Right lobe of liver (tissue), 6 donors: ENCODE data around the gene IKBIP. TPM values are rescaled to one million over a fixed set of nuclear protein-coding genes. Genes with fewer than 3 reads are reported as not detected.
A peak's percentile ranks its signal among the peaks of the same experiment; 100 is the strongest.

Source experiments
- ATAC-seq, 4 donors: fragments of 200-7000 bp; cut with Tn5 transposase; one replicate each; pipeline ENCODE4 v1.9.1; 2020; ENCODE audit warnings: mild to moderate bottlenecking in 4 of 4, moderate library complexity in 4 of 4
- DNase-seq, 3 donors: peaks; one replicate each; pipeline ENCODE4 v3.0.0-alpha.2; 2020
- H3K27ac ChIP-seq, 3 donors: fragments of 200-600 bp; one replicate each; pipeline ENCODE4 v1.8.0; 2022
- H3K27me3 ChIP-seq, 2 donors: fragments of 200-600 bp; one replicate each; pipeline ENCODE4 v1.8.0; 2022
- H3K36me3 ChIP-seq, 4 donors: fragments of 200-600 bp; sonication (generic) in 1 of 4; one replicate each; pipeline versions ENCODE4 v1.5.1 to v1.8.0; 2017 to 2022; ENCODE audit warnings: control low read depth in 1 of 4
- H3K4me1 ChIP-seq, 4 donors: fragments of 200-600 bp; sonication (generic) in 1 of 4; one replicate each; pipeline versions ENCODE4 v1.5.1 to v1.8.0; 2017 to 2022; ENCODE audit warnings: control low read depth in 1 of 4
- H3K4me3 ChIP-seq, 3 donors: fragments of 200-600 bp; one replicate each; pipeline ENCODE4 v1.8.0; 2022
- H3K9me3 ChIP-seq, 4 donors: fragments of 200-600 bp; sonication (generic) in 1 of 4; one replicate each; pipeline versions ENCODE4 v1.5.1 to v1.8.0; 2017 to 2022; ENCODE audit warnings: control low read depth in 1 of 4
- CTCF ChIP-seq, 4 donors: fragments of 200-600 bp in 3 of 4; fragments of 450-650 bp in 1 of 4; IDR thresholded peaks; one replicate each; pipeline versions ENCODE4 v1.5.1 to v1.8.0; 2016 to 2022; ENCODE audit warnings: antibody characterized with exemption in 4 of 4, mild to moderate bottlenecking in 2 of 4
- POLR2A ChIP-seq: fragments of 450-650 bp; IDR thresholded peaks from one replicate; pipeline ENCODE4 v1.6.1; 2017; ENCODE audit warnings: antibody characterized with exemption, mild to moderate bottlenecking
- WGBS: methylation state at CpG from one replicate; pipeline ENCODE4 v1.1.6; 2018; ENCODE audit warnings: low coverage, low lambda C conversion rate; ENCODE audit not compliant: insufficient coverage; ENCODE audit errors: missing lambda C conversion rate; 5-methylcytosine and 5-hydroxymethylcytosine counted together
- intact Hi-C, 2 donors: fragments of 100-400 bp; cut with DNase I; formaldehyde crosslinking; loops; one replicate each; pipeline versions ENCODE4 v1.11.2 to v1.14.1; 2022
- total RNA-seq, 6 experiments: library from RNA; depleted of rRNA in 2 of 6; stranded (reverse); fragments of >200 nt in 2 of 6; fragmentation: NEBNext Ultra II Directional in 3 of 6; extraction: Animal tissue kit (Norgen Biotek cat#: 25700) in 3 of 6; gene quantifications; one replicate each; pipeline versions ENCODE4 v1.1.0 to v1.2.4, GENCODE V29; 2016 to 2023
- donor health status: DM: no; HTN: yes; CAD: no.
- donor health status: DM: no; HTN: no; CAD: no.
- donor health status: DM: no; HTN: no; CAD: no.
- donor health status: DM: no; HTN: yes; CAD: no.
- donor health status: DM: no; HTN: yes; CAD: no.

Gene IKBIP
- total RNA-seq, 6 experiments from 2014 or later = 2.8 to 12.6 (median 6.6) TPM

- H3K27ac ChIP-seq = no peak overlapping the region
- peaks cover 0 to 20% (median 2%) of the 10 kb centered on the region in 4 donors for H3K36me3 ChIP-seq
- no peaks in the 10 kb centered on the region for H3K27me3 ChIP-seq
- no peak overlapping the region for H3K4me3 ChIP-seq
- intact Hi-C loops = no loop called here
- H3K4me1 ChIP-seq = peaks cover 0 to 10% (median 3%) of the 10 kb centered on the region in 4 donors
- DNase-seq = no peak
- 87% methylated on average over 3 of the region's 3 CpGs for WGBS
- TF ChIP-seq CTCF (IDR thresholded peaks at IDR 0.05) = no peak
- no peak for TF ChIP-seq POLR2A
- no peak for ATAC-seq
- H3K9me3 ChIP-seq = no peaks in the 10 kb centered on the region
These were observed 25.2 kb upstream of the IKBIP start for GRCh38 chr12:98669751-98670150.

GRCh38 chr12:98660521-98660920 lies 15.9 kb upstream of the IKBIP start:
- intact Hi-C loops = no loop called here
- Histone ChIP-seq H3K9me3 (no peaks in the 10 kb centered on the region), H3K4me3 (no peak overlapping the region), H3K27ac (no peak overlapping the region), H3K27me3 (no peaks in the 10 kb centered on the region), H3K36me3 (peaks cover 0 to 38% (median 1%) of the 10 kb centered on the region in 4 donors), H3K4me1 (no peaks in the 10 kb centered on the region)
- TF ChIP-seq CTCF (IDR thresholded peaks at IDR 0.05) (no peak), POLR2A (no peak)
- ATAC-seq = no peak
- DNase-seq = no peak

- intact Hi-C loops = no loop called here
- Histone ChIP-seq H3K9me3 (no peaks in the 10 kb centered on the region), H3K27me3 (no peaks in the 10 kb centered on the region), H3K4me3 (no peak overlapping the region), H3K27ac (no peak overlapping the region), H3K36me3 (peaks cover 0 to 22% (median 1%) of the 10 kb centered on the region in 4 donors), H3K4me1 (no peaks in the 10 kb centered on the region)
- TF ChIP-seq POLR2A = no peak
- no peak for TF ChIP-seq CTCF (IDR thresholded peaks at IDR 0.05)
- WGBS = 75% methylated on average over 6 of the region's 6 CpGs
- DNase-seq (no peak), ATAC-seq (no peak)
These were observed 11.9 kb upstream of the IKBIP start for GRCh38 chr12:98656289-98657101.

GRCh38 chr12:98653866-98654493 lies 9.4 kb upstream of the IKBIP start:
- Histone ChIP-seq H3K27me3 (no peaks in the 10 kb centered on the region), H3K4me3 (no peak overlapping the region), H3K27ac (no peak overlapping the region), H3K9me3 (no peaks in the 10 kb centered on the region), H3K36me3 (peaks cover 0 to 25% (median 4%) of the 10 kb centered on the region in 4 donors), H3K4me1 (no peaks in the 10 kb centered on the region)
- intact Hi-C loops = no loop called here
- DNase-seq (no peak), ATAC-seq (peak; percentile 73 to 75 (median 74))
- WGBS = 81% methylated on average over 1 of the region's 1 CpG
- TF ChIP-seq CTCF (IDR thresholded peaks at IDR 0.05) (peak; percentile 54 to 74 (median 66)), POLR2A (no peak)
